Chondrocyte (in vitro differentiated cells): ENCODE data around the gene COL25A1. TPM values are rescaled to one million over a fixed set of nuclear protein-coding genes. Genes with fewer than 3 reads are reported as not detected.

Experiments
- DNase-seq: peaks from one replicate; pipeline ENCODE4 v3.0.0; 2021; ENCODE audit warnings: mixed read lengths, low spot score
- H3K27ac Mint-ChIP-seq: one replicate; pipeline ENCODE4 v1.8.0; 2021; ENCODE audit warnings: mild to moderate bottlenecking, moderate library complexity, mixed read lengths; ENCODE audit not compliant: unreplicated experiment
- H3K27me3 Mint-ChIP-seq: 2 replicates; pipeline ENCODE4 v1.8.0; 2021; ENCODE audit warnings: low read depth, mixed read lengths
- H3K36me3 Mint-ChIP-seq: 2 replicates; pipeline ENCODE4 v1.8.0; 2021; ENCODE audit warnings: low read depth, mixed read lengths
- H3K4me1 Mint-ChIP-seq: 2 replicates; pipeline ENCODE4 v1.8.0; 2021; ENCODE audit warnings: low read depth, mild to moderate bottlenecking, mixed read lengths
- H3K4me3 Mint-ChIP-seq: one replicate; pipeline ENCODE4 v1.8.0; 2021; ENCODE audit warnings: mild to moderate bottlenecking, moderate library complexity, mixed read lengths; ENCODE audit not compliant: unreplicated experiment
- H3K9me3 Mint-ChIP-seq: 2 replicates; pipeline ENCODE4 v1.8.0; 2021; ENCODE audit warnings: low read depth, mixed read lengths
- total RNA-seq: library from RNA; stranded (reverse); gene quantifications from 3 replicates; pipeline ENCODE4 v1.2.1, GENCODE V29; 2021
- TF ChIP-seq, protein P1 (sequence below): fragments of 200-600 bp; sonication (generic); IDR thresholded peaks from 2 replicates; pipeline ENCODE4 v1.5.0; 2021; ENCODE audit warnings: antibody characterized with exemption, mild to moderate bottlenecking, moderate library complexity

COL25A1 gene
- total RNA-seq, 1 donor from 2014 or later = 0.45 TPM

DNA sequence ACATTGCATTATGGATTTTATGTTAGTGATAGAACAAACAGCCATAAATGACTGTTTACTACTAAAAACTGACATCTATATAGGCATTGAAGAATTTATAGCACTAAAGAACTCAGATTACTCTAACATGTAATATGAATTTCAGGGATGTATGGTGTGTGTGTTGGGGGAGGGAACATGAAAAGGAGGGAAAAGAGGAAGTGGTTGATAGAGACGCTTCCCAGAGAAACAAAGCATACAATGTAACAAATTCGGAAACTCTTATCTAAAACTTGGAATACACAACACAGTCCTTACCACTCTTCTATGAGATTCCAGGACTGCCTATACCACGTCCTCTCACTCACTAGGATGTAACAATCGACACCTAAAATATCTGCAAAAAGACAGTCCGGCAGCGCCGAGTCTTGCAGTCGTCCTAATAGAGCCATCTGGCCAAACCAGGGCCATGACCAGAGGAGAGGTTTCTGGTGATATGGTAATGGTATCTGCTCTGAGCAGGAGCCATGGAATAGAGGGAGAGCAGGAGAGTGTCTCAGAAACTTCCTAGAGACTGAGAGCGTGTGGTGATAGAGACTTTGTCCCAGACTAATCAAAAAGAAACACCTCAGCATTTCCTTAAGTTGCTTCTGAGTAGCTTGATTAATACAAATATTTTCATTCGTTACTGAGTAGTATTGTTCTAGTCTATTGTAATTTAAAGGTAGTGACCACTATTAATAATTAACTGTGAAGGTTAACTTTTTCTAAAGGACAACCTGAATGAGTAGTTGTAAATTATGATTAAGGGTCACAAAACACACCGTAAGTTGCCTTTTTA, 287.7 kb downstream of the COL25A1 start:
- no peak overlapping the region for H3K4me3 Mint-ChIP-seq
- H3K27ac Mint-ChIP-seq = no peak overlapping the region
- peaks cover 15% of the 10 kb centered on the region for H3K4me1 Mint-ChIP-seq
- H3K27me3 Mint-ChIP-seq = no peaks in the 10 kb centered on the region
- TF ChIP-seq, protein P1, sequence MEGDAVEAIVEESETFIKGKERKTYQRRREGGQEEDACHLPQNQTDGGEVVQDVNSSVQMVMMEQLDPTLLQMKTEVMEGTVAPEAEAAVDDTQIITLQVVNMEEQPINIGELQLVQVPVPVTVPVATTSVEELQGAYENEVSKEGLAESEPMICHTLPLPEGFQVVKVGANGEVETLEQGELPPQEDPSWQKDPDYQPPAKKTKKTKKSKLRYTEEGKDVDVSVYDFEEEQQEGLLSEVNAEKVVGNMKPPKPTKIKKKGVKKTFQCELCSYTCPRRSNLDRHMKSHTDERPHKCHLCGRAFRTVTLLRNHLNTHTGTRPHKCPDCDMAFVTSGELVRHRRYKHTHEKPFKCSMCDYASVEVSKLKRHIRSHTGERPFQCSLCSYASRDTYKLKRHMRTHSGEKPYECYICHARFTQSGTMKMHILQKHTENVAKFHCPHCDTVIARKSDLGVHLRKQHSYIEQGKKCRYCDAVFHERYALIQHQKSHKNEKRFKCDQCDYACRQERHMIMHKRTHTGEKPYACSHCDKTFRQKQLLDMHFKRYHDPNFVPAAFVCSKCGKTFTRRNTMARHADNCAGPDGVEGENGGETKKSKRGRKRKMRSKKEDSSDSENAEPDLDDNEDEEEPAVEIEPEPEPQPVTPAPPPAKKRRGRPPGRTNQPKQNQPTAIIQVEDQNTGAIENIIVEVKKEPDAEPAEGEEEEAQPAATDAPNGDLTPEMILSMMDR = no peak
- H3K9me3 Mint-ChIP-seq = no peaks in the 10 kb centered on the region
- no peak for DNase-seq
- no peaks in the 10 kb centered on the region for H3K36me3 Mint-ChIP-seq

DNA sequence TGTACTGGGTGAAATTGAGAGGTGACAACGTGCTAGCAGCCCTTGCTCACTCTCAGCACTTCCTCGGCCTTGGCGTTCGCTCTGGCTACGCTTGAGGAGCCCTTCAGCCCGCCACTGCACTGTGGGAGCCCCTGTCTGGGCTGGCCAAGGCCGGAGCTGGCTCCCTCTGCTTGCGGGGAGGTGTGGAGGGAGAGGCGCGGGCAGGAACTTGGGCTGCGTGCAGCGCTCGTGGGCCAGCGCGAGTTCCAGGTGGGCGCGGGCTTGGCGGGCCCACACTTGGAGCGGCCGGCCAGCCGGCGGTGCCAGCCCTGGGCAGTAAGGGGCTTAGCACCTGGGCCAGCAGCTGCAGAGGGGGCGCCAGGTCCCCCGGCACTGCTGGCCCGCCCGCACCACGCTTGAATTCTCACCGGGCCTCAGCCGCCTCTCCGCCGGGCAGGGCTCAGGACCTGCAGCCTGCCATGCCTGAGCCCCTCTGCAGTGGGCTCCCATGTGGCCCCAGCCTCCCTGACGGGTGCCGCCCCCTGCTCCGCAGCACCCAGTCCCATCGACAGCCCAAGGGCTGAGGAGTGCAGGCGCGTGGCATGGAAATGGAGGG, 290.1 kb downstream of the COL25A1 start:
- TF ChIP-seq, protein P1 = no peak
- Mint-ChIP-seq H3K27me3 (no peaks in the 10 kb centered on the region), H3K4me1 (peaks cover 18% of the 10 kb centered on the region), H3K4me3 (no peak overlapping the region), H3K36me3 (no peaks in the 10 kb centered on the region), H3K27ac (no peak overlapping the region), H3K9me3 (no peaks in the 10 kb centered on the region)
- DNase-seq = no peak

DNA sequence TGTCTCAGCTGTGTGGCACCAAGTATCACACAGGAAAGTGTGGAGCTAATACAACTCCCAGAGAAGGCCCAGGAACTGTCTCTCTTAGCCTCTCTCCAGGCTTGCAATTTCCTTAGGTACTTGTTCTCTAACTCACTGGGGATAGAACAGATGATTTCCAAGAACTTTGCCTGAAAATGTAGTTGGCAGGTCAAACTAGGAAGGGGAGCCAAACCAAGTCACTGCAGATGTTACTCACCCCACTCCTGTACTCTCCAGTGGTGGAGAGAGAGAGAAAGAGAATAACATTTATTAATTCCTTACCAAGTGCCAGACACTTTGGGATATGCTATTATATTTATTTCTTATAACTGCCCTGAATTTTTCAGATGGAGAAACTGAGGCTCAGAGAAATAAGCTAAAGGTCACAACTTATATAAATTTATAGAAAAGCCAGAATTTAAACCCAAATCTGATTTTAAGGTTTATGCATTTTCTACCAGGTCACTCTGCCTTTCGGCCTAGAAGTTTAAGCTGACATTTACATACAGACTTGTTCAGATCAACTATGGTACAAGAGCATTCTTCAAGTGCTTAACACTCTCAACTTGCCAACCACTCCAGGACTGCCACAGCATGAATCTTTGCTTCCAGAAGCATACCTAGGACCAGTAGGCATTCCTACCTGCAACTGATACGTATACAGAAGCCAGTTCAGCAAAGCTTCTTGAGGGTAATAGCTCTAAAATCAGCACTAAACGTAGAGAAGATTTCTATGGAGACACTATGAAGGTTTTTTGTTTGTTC, 291.0 kb downstream of the COL25A1 start:
- TF ChIP-seq, protein P1 = no peak
- DNase-seq = no peak
- H3K27me3 Mint-ChIP-seq = no peaks in the 10 kb centered on the region

DNA sequence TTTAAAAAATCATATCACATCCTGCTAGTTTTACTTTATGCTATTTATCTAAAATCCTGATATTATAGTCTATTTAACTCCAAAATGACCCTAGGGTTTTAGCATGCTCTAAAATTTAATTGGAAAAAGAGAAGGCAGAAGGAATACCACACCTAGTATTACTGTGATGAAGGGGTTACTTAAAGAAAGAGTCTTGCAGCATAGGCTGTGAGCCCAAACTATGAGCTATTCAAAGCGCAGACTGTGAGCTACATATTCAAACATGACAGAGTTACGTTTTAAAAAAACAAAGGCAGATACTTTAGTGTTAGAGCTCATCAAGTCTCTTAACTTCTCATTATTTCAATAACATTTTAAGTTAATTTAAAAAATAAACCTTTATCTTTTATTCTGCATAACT, 291.9 kb downstream of the COL25A1 start:
- Mint-ChIP-seq H3K4me1 (peaks cover 21% of the 10 kb centered on the region), H3K27me3 (no peaks in the 10 kb centered on the region), H3K4me3 (no peak overlapping the region), H3K9me3 (no peaks in the 10 kb centered on the region), H3K27ac (peak overlapping the region; percentile 69), H3K36me3 (no peaks in the 10 kb centered on the region)
- DNase-seq = no peak
- TF ChIP-seq, protein P1 = no peak

More for the DNA sequence above, 291.0 kb downstream of the COL25A1 start:
- no peak overlapping the region for H3K27ac Mint-ChIP-seq
- H3K36me3 Mint-ChIP-seq = no peaks in the 10 kb centered on the region
- H3K4me3 Mint-ChIP-seq = no peak overlapping the region
- peaks cover 18% of the 10 kb centered on the region for H3K4me1 Mint-ChIP-seq
- no peaks in the 10 kb centered on the region for H3K9me3 Mint-ChIP-seq

DNA sequence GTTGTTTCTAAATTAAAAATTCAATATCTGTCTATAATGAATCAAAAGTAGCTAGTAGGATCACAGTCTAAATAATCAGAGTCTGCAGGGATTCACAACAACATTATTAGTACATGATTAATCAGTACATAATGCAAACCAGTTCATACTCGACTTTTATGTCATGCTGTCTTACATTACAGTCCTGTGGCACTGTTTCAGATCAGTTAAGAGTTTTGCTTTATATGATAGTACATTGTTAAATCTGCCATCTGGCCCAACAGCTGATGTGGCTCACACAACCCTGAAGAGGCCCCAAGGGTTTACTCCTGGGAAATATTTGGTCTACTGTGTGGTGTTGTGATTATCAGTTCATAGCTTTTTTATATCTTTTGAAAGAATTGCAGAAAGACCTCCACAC, 292.5 kb downstream of the COL25A1 start:
- H3K27me3 Mint-ChIP-seq = no peaks in the 10 kb centered on the region
- no peak overlapping the region for H3K4me3 Mint-ChIP-seq
- no peaks in the 10 kb centered on the region for H3K36me3 Mint-ChIP-seq
- TF ChIP-seq, protein P1 = no peak
- peak overlapping the region; percentile 69 for H3K27ac Mint-ChIP-seq
- DNase-seq = no peak
- H3K4me1 Mint-ChIP-seq = peaks cover 24% of the 10 kb centered on the region
- H3K9me3 Mint-ChIP-seq = no peaks in the 10 kb centered on the region
